PFSK-1 (cell line): ENCODE results near the gene MIDN.

Experiments
- FOXP2 ChIP-seq: optimal IDR thresholded peaks from 2 replicates; pipeline ENCODE3; 2011; ENCODE audit warnings: borderline replicate concordance, control low read depth, inconsistent platforms; ENCODE audit not compliant: insufficient read depth; ENCODE audit errors: extremely low read length, extremely low read depth
- POLR2AphosphoS5 ChIP-seq: IDR thresholded peaks from 2 replicates; pipeline ENCODE4 v1.6.1; 2012; ENCODE audit warnings: low read depth, mild to moderate bottlenecking, control low read depth, low read length, moderate library complexity
- SIN3A ChIP-seq: IDR thresholded peaks from 2 replicates; pipeline ENCODE4 v1.6.1; 2012; ENCODE audit warnings: mild to moderate bottlenecking, low read length, moderate library complexity, borderline replicate concordance; ENCODE audit not compliant: insufficient read depth
- TAF1 ChIP-seq: IDR thresholded peaks from 2 replicates; pipeline ENCODE4 v1.6.1; 2012; ENCODE audit warnings: low read length, control low read depth, borderline replicate concordance; ENCODE audit not compliant: insufficient read depth
- TF ChIP-seq, protein P1 (sequence below), 2 experiments: IDR thresholded peaks; 2 replicates each; pipeline versions ENCODE4 v1.6.1 to v1.8.0; 2011 to 2012; ENCODE audit warnings: low read depth in 2 of 2, low read length in 2 of 2, control low read depth in 1 of 2, inconsistent platforms in 1 of 2, mild to moderate bottlenecking in 1 of 2, moderate library complexity in 1 of 2; ENCODE audit not compliant: insufficient read depth in 1 of 2

The MIDN gene

DNA sequence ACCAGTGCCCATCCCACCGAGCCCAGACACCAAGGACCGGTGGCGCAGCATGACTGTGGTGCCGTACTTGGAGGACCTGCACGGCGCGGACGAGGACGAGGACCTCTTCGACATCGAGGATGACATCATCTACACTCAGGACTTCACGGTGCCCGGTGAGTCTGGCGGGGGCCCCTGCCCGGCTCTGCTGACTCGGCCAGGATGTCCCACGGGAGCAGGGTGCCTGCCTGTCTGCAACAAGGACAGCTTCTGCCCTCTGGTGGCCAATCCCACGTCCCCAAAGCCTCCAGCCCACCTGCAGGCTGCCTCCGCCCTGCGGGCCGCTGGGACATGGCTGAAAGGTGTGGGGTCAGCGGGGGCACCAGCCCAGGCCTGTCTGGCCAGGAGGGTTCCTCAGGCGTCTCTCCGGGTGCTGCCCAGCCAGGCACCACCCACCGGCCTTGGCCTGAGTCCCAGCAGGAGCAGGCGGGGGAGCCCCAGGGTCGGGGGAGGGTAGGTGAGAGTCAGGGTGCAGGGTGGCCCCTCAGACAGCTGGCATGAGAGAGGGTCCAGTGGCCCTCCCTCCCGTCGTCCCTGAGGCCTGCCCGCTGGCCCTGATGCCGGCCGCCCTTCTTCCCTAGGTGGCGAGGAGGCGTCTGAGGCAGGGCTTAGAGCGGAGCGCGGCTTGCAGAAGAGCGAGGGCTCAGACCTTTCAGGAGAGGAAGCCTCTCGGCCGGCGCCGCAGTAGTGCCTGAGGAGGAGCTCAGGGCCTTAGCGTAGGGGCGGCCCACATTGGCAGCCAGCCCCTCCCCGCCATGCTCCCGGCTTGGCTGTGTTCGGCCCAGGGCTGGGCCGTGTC is 25.1 kb upstream of the MIDN start:
- no peak for TF ChIP-seq TAF1
- TF ChIP-seq FOXP2 = no peak

DNA sequence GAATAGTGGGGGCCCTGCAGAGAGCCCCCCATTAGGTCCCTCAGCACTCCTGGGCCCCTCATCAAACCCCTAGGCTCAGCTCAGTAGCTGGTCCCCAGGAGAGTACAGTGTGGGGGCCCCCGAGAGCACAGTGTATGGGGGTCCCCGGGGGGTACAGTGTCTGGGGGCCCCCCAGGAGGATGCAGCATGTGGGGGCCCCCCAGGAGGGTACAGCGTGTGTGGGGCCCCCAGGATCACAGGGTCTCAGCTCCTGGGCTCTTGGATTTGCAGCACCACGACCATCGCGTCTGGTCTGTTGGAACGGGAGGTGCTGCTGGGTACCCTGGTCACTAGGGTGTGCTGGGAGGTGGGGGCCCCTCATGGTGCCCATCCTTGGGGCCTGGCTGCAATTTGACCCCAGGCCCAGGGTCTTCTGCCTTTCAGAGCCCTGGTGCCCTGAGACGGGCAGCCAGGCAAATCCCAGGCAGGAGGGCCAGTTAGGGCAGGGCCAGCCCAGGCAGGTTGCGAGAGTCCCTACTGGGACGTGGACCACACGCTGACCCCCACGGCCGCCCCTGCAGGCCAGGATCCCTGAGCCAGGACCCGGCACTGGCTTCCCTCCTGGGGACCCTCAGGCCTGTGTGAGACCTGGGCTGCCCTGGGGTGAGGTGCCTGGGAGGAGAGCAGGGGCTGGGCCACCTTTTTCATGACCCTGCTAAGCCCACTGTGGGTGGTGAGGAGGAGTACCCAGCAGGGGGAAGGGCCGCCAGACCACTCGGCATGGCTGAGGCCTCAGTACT is 24.1 kb upstream of the MIDN start:
- TF ChIP-seq POLR2AphosphoS5 (no peak), FOXP2 (no peak), TAF1 (no peak), SIN3A (no peak)
- TF ChIP-seq, protein P1, sequence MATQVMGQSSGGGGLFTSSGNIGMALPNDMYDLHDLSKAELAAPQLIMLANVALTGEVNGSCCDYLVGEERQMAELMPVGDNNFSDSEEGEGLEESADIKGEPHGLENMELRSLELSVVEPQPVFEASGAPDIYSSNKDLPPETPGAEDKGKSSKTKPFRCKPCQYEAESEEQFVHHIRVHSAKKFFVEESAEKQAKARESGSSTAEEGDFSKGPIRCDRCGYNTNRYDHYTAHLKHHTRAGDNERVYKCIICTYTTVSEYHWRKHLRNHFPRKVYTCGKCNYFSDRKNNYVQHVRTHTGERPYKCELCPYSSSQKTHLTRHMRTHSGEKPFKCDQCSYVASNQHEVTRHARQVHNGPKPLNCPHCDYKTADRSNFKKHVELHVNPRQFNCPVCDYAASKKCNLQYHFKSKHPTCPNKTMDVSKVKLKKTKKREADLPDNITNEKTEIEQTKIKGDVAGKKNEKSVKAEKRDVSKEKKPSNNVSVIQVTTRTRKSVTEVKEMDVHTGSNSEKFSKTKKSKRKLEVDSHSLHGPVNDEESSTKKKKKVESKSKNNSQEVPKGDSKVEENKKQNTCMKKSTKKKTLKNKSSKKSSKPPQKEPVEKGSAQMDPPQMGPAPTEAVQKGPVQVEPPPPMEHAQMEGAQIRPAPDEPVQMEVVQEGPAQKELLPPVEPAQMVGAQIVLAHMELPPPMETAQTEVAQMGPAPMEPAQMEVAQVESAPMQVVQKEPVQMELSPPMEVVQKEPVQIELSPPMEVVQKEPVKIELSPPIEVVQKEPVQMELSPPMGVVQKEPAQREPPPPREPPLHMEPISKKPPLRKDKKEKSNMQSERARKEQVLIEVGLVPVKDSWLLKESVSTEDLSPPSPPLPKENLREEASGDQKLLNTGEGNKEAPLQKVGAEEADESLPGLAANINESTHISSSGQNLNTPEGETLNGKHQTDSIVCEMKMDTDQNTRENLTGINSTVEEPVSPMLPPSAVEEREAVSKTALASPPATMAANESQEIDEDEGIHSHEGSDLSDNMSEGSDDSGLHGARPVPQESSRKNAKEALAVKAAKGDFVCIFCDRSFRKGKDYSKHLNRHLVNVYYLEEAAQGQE (IDR thresholded peaks at IDR 0.05; ENCODE audit: insufficient read depth in 1 of 2, low read depth in 2 of 2, low read length in 2 of 2) = no peak

DNA sequence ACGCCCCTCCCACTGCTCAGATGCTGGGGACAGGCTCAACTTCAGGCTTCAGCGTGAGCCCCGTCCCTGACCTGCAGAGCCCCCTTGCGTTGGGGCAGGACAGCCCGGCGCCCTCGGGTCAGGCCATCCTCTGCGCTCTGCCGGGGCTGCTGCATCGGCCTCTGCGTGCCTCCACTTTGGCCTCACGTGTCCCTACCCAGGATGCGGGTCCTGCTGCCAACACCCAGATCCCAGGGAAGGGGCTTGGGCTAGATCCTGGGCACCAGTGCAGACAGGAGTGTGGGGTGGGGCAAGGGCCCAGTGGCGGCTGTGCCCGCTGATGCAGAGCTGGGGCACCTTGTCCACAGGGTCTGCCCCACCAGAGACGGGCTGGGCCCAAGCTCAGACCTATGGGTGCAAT is 23.5 kb upstream of the MIDN start:
- no peak for TF ChIP-seq FOXP2
- no peak for TF ChIP-seq POLR2AphosphoS5
- TF ChIP-seq, protein P1 (IDR thresholded peaks at IDR 0.05; ENCODE audit: insufficient read depth in 1 of 2, low read depth in 2 of 2, low read length in 2 of 2) = no peak
- TF ChIP-seq TAF1 = no peak
- TF ChIP-seq SIN3A = no peak

DNA sequence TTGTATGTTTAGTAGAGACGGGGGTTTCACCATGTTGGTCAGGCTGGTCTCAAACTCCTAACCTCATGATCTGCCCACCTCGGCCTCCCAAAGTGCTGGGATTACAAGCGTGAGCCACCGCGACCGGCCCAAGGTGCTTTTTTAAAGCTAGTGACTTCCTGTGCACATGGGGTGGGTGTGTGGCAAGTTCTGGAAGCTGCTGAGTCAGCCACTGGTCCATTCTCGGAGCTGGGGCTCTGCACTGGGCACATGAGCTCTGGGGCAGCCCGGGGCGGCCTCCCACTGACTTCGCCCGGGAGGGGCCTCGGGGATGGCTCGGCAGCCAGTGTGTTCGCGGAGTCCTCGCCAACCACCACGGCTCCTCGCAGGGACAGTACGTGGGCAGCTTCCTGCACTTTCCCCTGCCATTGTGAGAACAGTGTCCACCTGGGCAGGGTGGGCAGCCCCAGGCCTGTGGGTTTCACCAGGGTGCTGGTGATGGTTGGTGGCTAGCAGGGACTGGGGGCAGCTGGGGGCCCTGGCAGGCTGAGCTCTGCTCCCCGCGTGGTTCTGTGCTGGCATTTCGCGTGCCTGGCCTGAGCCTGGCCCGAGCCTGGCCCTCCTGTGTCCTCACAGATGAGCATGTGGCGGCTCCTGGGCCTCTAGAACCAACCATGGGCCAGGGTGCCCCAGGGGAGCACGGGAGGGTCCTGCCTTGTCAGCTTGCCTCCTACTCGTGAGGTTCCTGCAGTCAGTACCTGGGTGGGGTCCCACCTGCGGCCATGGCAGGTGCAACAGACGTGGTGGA is 22.8 kb upstream of the MIDN start:
- TF ChIP-seq, protein P1 (IDR thresholded peaks at IDR 0.05; ENCODE audit: insufficient read depth in 1 of 2, low read depth in 2 of 2, low read length in 2 of 2) = no peak
- TF ChIP-seq TAF1 (no peak), FOXP2 (no peak), SIN3A (no peak), POLR2AphosphoS5 (no peak)

DNA sequence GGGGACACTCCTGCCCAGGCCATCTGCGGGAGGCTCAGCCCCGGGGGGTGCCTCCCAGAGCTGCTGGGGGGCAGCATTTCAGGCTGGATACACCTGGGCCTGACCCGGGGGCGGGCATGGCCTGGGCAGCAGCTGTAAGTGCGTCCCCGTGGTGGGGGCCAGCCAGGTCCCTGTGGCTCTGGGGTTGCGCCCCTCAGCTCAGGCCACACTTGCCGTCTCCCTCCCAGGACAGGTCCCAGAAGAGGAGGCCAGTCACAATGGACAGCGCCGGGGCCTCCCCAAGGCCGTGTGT is 22.2 kb upstream of the MIDN start:
- TF ChIP-seq POLR2AphosphoS5 = no peak
- no peak for TF ChIP-seq SIN3A
- TF ChIP-seq, protein P1 (IDR thresholded peaks at IDR 0.05; ENCODE audit: insufficient read depth in 1 of 2, low read depth in 2 of 2, low read length in 2 of 2) = no peak
- TF ChIP-seq TAF1 = no peak
- no peak for TF ChIP-seq FOXP2
